ENCODE results near the gene OSM. TPM values are rescaled to one million over a fixed set of nuclear protein-coding genes. Genes with fewer than 3 reads are reported as not detected.

Gene OSM
- total RNA-seq, 2 donors from 2014 or later, result 20.9 to 21.9 TPM

DNA sequence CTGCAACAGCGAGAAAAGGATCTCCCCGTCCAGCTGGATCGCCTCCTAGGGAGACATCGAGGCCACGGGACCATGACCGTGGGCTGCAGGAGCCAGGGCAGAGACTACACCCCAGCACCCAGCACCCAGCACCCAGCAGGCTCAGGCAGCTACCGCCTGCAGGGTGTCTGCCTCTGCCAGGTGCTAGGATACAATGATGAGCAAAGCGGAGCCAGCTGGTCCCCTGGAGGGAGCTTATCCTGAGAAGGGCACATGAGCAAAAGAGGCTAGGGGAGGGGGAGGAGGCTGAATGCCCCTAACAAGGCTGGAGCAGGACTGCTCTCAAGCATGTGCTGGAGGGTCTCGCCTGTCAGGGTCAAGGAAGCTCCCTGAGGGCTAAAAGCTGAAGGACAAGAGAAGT lies 27.4 kb upstream of the OSM start:
- no peak for DNase-seq
- Mint-ChIP-seq H3K9me3 (no peaks in the 10 kb centered on the region), H3K27me3 (ENCODE audit: low read depth) (no peaks in the 10 kb centered on the region), H3K4me3 (no peak overlapping the region), H3K4me1 (ENCODE audit: low read depth) (peaks cover 45% of the 10 kb centered on the region), H3K36me3 (ENCODE audit: insufficient read depth in 2 of 2) (peaks cover 0 to 13% of the 10 kb centered on the region in 2 donors), H3K27ac (no peak overlapping the region)
- no peak for ATAC-seq (replicated peaks in 1 of 2)

- H3K27ac Mint-ChIP-seq, result no peak overlapping the region
- H3K9me3 Mint-ChIP-seq, result no peaks in the 10 kb centered on the region
- ATAC-seq (replicated peaks in 1 of 2), result no peak
- no peak for DNase-seq
- peaks cover 0 to 10% of the 10 kb centered on the region in 2 donors for H3K36me3 Mint-ChIP-seq (ENCODE audit: insufficient read depth in 2 of 2)
- no peaks in the 10 kb centered on the region for H3K27me3 Mint-ChIP-seq (ENCODE audit: low read depth)
- no peak overlapping the region for H3K4me3 Mint-ChIP-seq
- peaks cover 38% of the 10 kb centered on the region for H3K4me1 Mint-ChIP-seq (ENCODE audit: low read depth)
Observed at GRCh38 chr22:30293026-30293425, 26.4 kb upstream of the OSM start.

- Mint-ChIP-seq H3K4me3 (no peak overlapping the region), H3K36me3 (ENCODE audit: insufficient read depth in 2 of 2) (peaks cover 0 to 10% of the 10 kb centered on the region in 2 donors), H3K27ac (no peak overlapping the region), H3K9me3 (no peaks in the 10 kb centered on the region), H3K4me1 (ENCODE audit: low read depth) (peaks cover 38% of the 10 kb centered on the region), H3K27me3 (ENCODE audit: low read depth) (no peaks in the 10 kb centered on the region)
- ATAC-seq (replicated peaks in 1 of 2) (no peak), DNase-seq (no peak)
Observed at GRCh38 chr22:30292069-30292970, 25.7 kb upstream of the OSM start.

DNA sequence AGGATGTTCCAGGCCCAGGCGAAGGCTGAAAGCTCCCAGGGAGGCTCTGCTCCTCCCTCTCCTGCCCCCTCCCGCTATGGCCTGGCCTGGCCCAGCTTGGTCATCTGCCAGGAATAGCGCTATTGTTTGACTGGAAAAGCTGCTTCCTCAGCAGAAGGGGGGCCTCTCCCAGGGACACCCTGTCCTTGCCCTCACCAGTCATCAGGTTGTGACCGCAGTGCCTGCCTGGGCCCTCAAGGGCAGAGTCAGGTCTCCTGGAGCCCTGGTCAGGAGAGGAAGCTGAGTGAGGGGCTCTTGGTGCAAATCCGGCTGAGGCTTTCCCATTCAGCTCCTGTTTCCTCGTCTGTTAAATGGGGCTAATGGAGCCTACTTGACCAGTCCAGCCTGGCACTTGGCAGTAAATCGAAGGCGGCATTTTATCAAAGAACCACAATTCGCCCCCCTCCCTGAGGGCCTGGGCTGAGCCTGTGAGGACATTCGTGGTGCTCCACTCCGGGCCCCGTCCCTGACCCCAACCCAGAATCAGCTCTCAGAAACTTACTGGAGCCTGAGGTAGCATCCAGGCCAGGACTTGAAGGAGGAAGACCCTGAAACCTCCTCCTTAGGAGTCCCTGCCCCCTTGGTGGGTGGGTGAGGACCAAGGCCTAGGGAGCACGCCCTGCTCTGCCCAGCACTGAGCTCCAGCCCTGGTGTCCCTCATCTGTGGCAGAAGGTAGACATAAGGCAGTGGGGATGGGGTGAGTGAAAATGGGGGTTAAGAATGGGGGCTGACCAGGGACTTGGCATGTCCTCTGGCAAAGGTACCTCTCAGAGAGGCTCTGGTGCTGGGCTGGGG lies 24.6 kb upstream of the OSM start:
- DNase-seq (no peak), ATAC-seq (replicated peaks in 1 of 2) (no peak)
- H3K27ac Mint-ChIP-seq, result no peak overlapping the region
- peaks cover 38% of the 10 kb centered on the region for H3K4me1 Mint-ChIP-seq (ENCODE audit: low read depth)
- H3K9me3 Mint-ChIP-seq, result no peaks in the 10 kb centered on the region
- no peaks in the 10 kb centered on the region for H3K27me3 Mint-ChIP-seq (ENCODE audit: low read depth)
- H3K36me3 Mint-ChIP-seq (ENCODE audit: insufficient read depth in 2 of 2), result peaks cover 0 to 8% of the 10 kb centered on the region in 2 donors
- no peak overlapping the region for H3K4me3 Mint-ChIP-seq

DNA sequence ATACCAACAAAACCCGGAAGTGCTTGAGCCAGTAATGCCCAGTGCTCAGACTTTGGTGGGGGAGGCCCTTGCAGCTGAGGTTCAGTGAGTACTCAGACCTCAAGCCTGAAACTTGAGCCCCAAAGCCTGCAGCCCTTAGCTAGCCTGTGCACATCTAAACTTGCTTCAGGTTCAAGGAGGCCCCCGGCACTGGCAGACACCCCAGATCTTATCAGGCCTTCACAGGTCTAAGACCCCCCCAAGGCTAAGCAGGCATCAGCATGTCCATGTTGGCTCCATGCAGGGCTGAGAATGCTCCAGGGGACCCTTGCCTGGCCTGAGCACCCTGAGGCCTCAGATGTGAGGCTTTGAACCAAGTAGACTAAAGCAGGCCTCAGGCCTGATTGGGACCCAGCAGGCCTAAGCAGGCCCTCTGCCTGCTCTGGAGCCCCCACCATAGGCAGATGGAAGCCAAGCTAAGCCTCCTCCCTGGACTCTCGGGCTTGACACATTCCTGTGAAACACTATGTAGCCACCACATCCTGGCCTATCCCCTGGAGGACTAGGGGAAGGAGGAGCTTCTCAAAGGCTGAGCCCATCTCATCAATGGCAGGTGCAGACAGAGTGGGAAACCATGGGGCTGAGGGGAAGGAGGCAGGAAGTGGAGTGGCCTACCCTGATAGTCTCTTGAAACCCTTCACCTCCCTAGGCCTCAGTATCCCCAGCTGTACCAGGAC lies 23.8 kb upstream of the OSM start:
- Mint-ChIP-seq H3K27ac (no peak overlapping the region), H3K4me1 (ENCODE audit: low read depth) (peaks cover 30% of the 10 kb centered on the region), H3K9me3 (no peaks in the 10 kb centered on the region), H3K27me3 (ENCODE audit: low read depth) (no peaks in the 10 kb centered on the region), H3K4me3 (peak overlapping the region; percentile 90), H3K36me3 (ENCODE audit: insufficient read depth in 2 of 2) (peaks cover 0 to 8% of the 10 kb centered on the region in 2 donors)
- DNase-seq (no peak), ATAC-seq (replicated peaks in 1 of 2) (no peak)

GRCh38 chr22:30289980-30290313 lies 23.3 kb upstream of the OSM start:
- DNase-seq (no peak), ATAC-seq (replicated peaks in 1 of 2) (peak; percentile 16 to 25)
- Mint-ChIP-seq H3K9me3 (no peaks in the 10 kb centered on the region), H3K27ac (peak overlapping the region; percentile 19), H3K4me1 (ENCODE audit: low read depth) (peaks cover 30% of the 10 kb centered on the region), H3K4me3 (peak overlapping the region; percentile 90), H3K27me3 (ENCODE audit: low read depth) (no peaks in the 10 kb centered on the region), H3K36me3 (ENCODE audit: insufficient read depth in 2 of 2) (peaks cover 0 to 8% of the 10 kb centered on the region in 2 donors)

GRCh38 chr22:30289141-30289979 lies 22.7 kb upstream of the OSM start, which contains the start of gene CASTOR1:
Gene CASTOR1 (minus strand): TSS chr22:30289505. CDS start chr22:30289497, 8 bp downstream.
- H3K27me3 Mint-ChIP-seq (ENCODE audit: low read depth), result no peaks in the 10 kb centered on the region
- peak within 1 kb of the TSS; percentile 90 for H3K4me3 Mint-ChIP-seq
- H3K36me3 Mint-ChIP-seq (ENCODE audit: insufficient read depth in 2 of 2), result peaks cover 0 to 8% of the 10 kb centered on the region in 2 donors
- ATAC-seq (replicated peaks in 1 of 2), result peak; percentile 82 to 83
- peaks cover 30% of the 10 kb centered on the region for H3K4me1 Mint-ChIP-seq (ENCODE audit: low read depth)
- peak within 1 kb of the TSS; percentile 60 for H3K27ac Mint-ChIP-seq
- H3K9me3 Mint-ChIP-seq, result no peaks in the 10 kb centered on the region
- peak; percentile 91 to 93 for DNase-seq

- Mint-ChIP-seq H3K4me1 (ENCODE audit: low read depth) (peaks cover 30% of the 10 kb centered on the region), H3K4me3 (peak overlapping the region; percentile 90), H3K36me3 (ENCODE audit: insufficient read depth in 2 of 2) (peaks cover 0 to 3% of the 10 kb centered on the region in 2 donors), H3K27me3 (ENCODE audit: low read depth) (no peaks in the 10 kb centered on the region), H3K27ac (peak overlapping the region; percentile 60), H3K9me3 (no peaks in the 10 kb centered on the region)
- no peak for ATAC-seq (replicated peaks in 1 of 2)
- no peak for DNase-seq
Observed at GRCh38 chr22:30288419-30289140, 21.9 kb upstream of the OSM start.

DNA sequence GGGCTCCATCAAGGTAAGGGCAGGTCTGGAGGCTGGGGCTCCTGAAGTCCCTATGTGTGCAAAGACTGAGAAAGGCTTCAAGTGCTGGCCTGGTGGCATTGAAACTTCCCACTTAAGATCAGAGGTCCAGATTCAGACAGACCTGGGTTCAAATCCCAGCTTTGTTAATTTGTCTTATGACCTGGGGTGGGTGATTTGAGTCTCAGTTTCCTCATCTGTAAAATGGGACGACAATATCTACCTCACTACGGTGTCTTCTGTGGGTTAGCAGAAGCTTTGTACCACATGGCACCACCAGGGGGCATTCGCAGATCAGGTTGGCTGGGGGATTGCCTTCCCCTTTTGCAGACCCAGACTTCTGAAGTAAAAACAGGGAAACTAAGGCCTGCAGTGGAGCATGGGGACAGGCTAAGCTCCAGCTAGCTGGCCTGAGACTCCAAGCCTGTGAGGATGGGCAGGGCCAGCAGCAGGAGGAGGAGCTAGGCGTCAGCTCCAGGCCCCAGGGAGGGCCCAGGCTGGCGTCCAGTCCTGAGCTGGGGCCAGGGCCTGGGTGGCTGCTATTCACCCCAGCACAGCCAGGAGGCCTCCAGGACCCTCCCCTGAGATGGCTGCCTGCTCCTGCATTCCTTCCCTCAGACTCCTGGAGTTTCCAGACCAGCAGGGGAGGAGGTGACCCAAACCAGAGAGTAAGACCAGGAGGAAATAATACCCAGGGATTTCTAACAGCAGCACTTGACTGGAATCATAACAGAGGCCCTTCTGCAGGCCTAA lies 21.2 kb upstream of the OSM start:
- peak overlapping the region; percentile 60 for H3K27ac Mint-ChIP-seq
- ATAC-seq (replicated peaks in 1 of 2), result peak; percentile 50 to 54
- H3K27me3 Mint-ChIP-seq (ENCODE audit: low read depth), result no peaks in the 10 kb centered on the region
- DNase-seq, result peak; percentile 88 to 89
- H3K9me3 Mint-ChIP-seq, result no peaks in the 10 kb centered on the region
- H3K4me1 Mint-ChIP-seq (ENCODE audit: low read depth), result peaks cover 35% of the 10 kb centered on the region
- peak overlapping the region; percentile 90 for H3K4me3 Mint-ChIP-seq
- peaks cover 0 to under 1% of the 10 kb centered on the region in 2 donors for H3K36me3 Mint-ChIP-seq (ENCODE audit: insufficient read depth in 2 of 2)

DNA sequence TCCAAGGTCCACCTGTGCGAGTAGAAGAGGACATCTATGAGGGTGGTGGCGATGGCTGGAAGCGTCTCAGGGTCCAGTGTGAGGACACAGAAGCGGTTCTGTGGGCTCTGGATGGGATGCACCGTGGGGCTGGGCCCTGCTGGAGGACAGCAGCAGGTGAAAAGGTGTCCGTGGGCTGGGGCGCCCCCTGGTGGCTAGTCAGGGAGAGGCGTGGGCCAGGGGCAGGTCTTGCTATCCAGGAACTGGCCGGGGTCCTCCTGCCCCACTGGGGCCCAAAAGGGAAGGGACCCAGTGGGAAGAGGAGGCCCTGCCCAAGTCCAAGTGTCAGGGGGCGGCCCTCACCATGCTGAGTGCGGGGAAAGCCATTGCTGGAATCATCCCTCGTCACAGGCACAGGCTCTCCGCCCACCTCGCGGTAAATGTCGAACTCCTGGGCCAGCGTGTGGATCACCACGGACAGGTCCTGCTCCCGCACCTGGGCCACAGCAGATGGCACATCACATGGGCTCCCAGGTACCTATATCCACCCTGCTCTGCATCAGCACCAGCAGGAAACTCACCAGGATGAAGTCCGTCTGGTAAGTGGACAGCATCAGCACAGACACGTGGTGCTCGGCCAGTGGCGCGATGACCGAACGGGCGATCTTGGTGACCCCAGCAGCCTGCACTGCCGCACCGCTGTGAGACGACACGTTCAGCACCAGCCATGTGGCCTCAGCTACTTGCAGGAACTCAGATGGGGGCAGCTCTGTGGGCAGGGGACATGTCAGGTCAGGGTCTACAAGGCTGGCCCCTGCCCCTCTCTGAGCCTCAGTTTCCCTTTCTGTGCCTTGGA lies 20.4 kb upstream of the OSM start:
- H3K4me3 Mint-ChIP-seq, result no peak overlapping the region
- no peaks in the 10 kb centered on the region for H3K27me3 Mint-ChIP-seq (ENCODE audit: low read depth)
- DNase-seq (peak; percentile 88 to 94), ATAC-seq (replicated peaks in 1 of 2) (peak; percentile 41 to 45)
- no peaks in the 10 kb centered on the region for H3K9me3 Mint-ChIP-seq
- H3K4me1 Mint-ChIP-seq (ENCODE audit: low read depth), result peaks cover 38% of the 10 kb centered on the region
- H3K36me3 Mint-ChIP-seq (ENCODE audit: insufficient read depth in 2 of 2), result no peaks in the 10 kb centered on the region
- no peak overlapping the region for H3K27ac Mint-ChIP-seq

Data from activated T-cell treated with anti-CD3 and anti-CD28 coated beads, Interleukin-2, amount 50 U/mL, for 72 hours (primary cell).